HG02852 (cell line): ENCODE data around the gene ARHGAP22.

Experiments
- ATAC-seq: cut with Tn5 transposase; IDR thresholded peaks from one replicate; pipeline ENCODE4 v1.9.1; 2021; ENCODE audit warnings: mild to moderate bottlenecking, moderate library complexity; ENCODE audit not compliant: unreplicated experiment

The ARHGAP22 gene

GRCh38 chr10:48554656-48555055 is 50.2 kb downstream of the ARHGAP22 start:
- no peak for ATAC-seq

GRCh38 chr10:48554246-48554645 is 50.6 kb downstream of the ARHGAP22 start:
- ATAC-seq, result no peak

- no peak for ATAC-seq
These were observed 51.8 kb downstream of the ARHGAP22 start for GRCh38 chr10:48552946-48553564.

- no peak for ATAC-seq
These were observed 52.8 kb downstream of the ARHGAP22 start for GRCh38 chr10:48551861-48552591.

- no peak for ATAC-seq
These were observed 53.9 kb downstream of the ARHGAP22 start for GRCh38 chr10:48550977-48551376.

- ATAC-seq, result no peak
These were observed 54.7 kb downstream of the ARHGAP22 start for GRCh38 chr10:48550071-48550691.

GRCh38 chr10:48549236-48549635 is 55.6 kb downstream of the ARHGAP22 start:
- no peak for ATAC-seq

- no peak for ATAC-seq
These were observed 56.2 kb downstream of the ARHGAP22 start for GRCh38 chr10:48548531-48549135.

- ATAC-seq, result no peak
These were observed 56.9 kb downstream of the ARHGAP22 start for GRCh38 chr10:48547981-48548380.

GRCh38 chr10:48547061-48547895 is 57.6 kb downstream of the ARHGAP22 start:
- no peak for ATAC-seq

- ATAC-seq, result no peak
These were observed 59.3 kb downstream of the ARHGAP22 start for GRCh38 chr10:48545462-48546145.

- no peak for ATAC-seq
These were observed 61.6 kb downstream of the ARHGAP22 start for GRCh38 chr10:48543182-48543844.

- ATAC-seq, result no peak
These were observed 62.2 kb downstream of the ARHGAP22 start for GRCh38 chr10:48542471-48543181.

GRCh38 chr10:48541144-48541795 is 63.6 kb downstream of the ARHGAP22 start:
- no peak for ATAC-seq

GRCh38 chr10:48538611-48539010 is 66.3 kb downstream of the ARHGAP22 start:
- no peak for ATAC-seq

GRCh38 chr10:48536916-48537890 is 67.7 kb downstream of the ARHGAP22 start:
- ATAC-seq, result no peak

GRCh38 chr10:48536156-48536500 is 68.7 kb downstream of the ARHGAP22 start:
- ATAC-seq, result no peak
